ENCODE measurements around the gene PALB2. TPM values are rescaled to one million over a fixed set of nuclear protein-coding genes. Genes with fewer than 3 reads are reported as not detected.

PALB2 gene
- polyA plus RNA-seq, 1 of the 3 experiments (the other 2 are of a cell fraction): 3.3 TPM

DNA sequence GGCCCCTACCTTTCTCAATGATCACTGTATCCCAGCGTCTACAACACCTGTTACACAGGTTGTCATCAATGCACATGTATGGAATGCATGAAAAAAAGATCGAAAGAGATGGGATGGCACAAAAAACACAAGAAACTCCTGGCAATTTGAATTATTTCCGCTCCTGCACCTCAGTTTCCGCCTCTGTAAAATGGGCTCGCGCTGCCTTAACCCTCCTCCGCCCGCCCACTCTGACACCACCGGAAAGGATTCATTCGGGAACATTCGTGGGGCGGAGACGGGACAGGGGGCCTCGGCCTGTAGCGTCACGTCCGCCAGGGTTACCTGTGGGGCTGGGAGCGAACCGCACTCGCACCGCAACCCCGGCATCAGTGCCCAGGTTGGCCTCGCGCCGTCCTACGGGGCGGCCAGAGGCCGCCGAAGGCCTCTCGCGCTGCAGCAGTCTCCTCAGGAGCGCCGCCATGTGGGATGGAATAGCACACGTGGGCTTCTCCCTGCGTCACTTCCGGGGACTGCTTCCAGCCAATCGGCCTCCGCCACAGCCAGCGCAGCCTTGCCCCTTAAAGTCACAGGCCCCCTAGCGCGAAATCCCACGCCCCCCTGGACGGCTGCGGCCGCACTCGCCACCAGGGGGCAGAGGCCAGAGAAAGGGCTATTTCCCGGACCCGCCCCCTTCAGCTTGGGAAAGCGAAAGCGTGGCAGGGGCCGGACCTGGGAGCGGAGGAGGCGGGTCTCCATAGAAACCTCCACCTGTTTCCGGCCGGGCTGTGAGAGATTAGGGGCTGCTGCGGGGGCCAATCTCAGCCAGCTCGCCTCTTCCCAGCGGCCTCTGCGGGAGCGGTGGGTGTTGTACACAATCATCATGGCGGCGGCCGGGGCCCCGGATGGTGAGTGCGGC lies 84.0 kb downstream of the PALB2 start, which contains the start of the genes EARS2 and UBFD1 (continued):
- TF ChIP-seq, protein P1, sequence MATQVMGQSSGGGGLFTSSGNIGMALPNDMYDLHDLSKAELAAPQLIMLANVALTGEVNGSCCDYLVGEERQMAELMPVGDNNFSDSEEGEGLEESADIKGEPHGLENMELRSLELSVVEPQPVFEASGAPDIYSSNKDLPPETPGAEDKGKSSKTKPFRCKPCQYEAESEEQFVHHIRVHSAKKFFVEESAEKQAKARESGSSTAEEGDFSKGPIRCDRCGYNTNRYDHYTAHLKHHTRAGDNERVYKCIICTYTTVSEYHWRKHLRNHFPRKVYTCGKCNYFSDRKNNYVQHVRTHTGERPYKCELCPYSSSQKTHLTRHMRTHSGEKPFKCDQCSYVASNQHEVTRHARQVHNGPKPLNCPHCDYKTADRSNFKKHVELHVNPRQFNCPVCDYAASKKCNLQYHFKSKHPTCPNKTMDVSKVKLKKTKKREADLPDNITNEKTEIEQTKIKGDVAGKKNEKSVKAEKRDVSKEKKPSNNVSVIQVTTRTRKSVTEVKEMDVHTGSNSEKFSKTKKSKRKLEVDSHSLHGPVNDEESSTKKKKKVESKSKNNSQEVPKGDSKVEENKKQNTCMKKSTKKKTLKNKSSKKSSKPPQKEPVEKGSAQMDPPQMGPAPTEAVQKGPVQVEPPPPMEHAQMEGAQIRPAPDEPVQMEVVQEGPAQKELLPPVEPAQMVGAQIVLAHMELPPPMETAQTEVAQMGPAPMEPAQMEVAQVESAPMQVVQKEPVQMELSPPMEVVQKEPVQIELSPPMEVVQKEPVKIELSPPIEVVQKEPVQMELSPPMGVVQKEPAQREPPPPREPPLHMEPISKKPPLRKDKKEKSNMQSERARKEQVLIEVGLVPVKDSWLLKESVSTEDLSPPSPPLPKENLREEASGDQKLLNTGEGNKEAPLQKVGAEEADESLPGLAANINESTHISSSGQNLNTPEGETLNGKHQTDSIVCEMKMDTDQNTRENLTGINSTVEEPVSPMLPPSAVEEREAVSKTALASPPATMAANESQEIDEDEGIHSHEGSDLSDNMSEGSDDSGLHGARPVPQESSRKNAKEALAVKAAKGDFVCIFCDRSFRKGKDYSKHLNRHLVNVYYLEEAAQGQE (IDR thresholded peaks at IDR 0.05; ENCODE audit: low read depth, low read length): peak; percentile 32; the same call in 1 of the 2 replicates
- TF ChIP-seq ELF1 (IDR thresholded peaks at IDR 0.05) (peak; percentile 52; the same call in 1 of the 2 replicates), TAF1 (IDR thresholded peaks at IDR 0.05; ENCODE audit: borderline replicate concordance, low read depth, low read length) (peak; percentile 84; the same call in 1 of the 2 replicates), NFIC (IDR thresholded peaks at IDR 0.05; ENCODE audit: borderline replicate concordance) (no peak; the same call in 1 of the 2 replicates), FOXJ3 (CRISPR knock-in tag; IDR thresholded peaks at IDR 0.05) (no peak), TCF12 (IDR thresholded peaks at IDR 0.05) (no peak), ZBTB33 (IDR thresholded peaks at IDR 0.05; ENCODE audit: borderline replicate concordance, low read depth) (peak; percentile 41; the same call in 1 of the 2 replicates)

- no peak overlapping the region for H3K4me2 ChIP-seq
- CTCF ChIA-PET: interaction anchor here (0.6 to 3.9 kb wide), 3 partner anchors 10 to 1504 kb away, joined by 3 to 21 read pairs (median 4); no protein-coding TSS in a partner anchor
Observed at GRCh38 chr16:23554536-23554935, 86.6 kb downstream of the PALB2 start.

More at GRCh38 chr16:23554536-23554935, 86.6 kb downstream of the PALB2 start:
- Histone ChIP-seq H3K27ac (ENCODE audit: low read depth in 2 of 2, low read length in 1 of 2) (no peak overlapping the region), H3K4me3 (ENCODE audit: low read depth in 2 of 2, low read length in 1 of 2) (no peak overlapping the region), H2AFZ (ENCODE audit: low read depth) (no peak overlapping the region), H3K27me3 (ENCODE audit: insufficient read depth) (no peaks in the 10 kb centered on the region), H3F3A (replicated peaks; ENCODE audit: insufficient read depth) (peaks cover 7% of the 10 kb centered on the region), H3K4me1 (ENCODE audit: control insufficient read depth in 1 of 2, insufficient read depth in 2 of 2, low read depth in 1 of 2, low read length in 1 of 2) (peaks cover 11 to 14% of the 10 kb centered on the region in 2 experiments), H3K9me3 (no peaks in the 10 kb centered on the region), H4K20me1 (ENCODE audit: insufficient read depth) (no peaks in the 10 kb centered on the region), H3K9me2 (no peaks in the 10 kb centered on the region), H3K36me3 (replicated peaks in 1 of 2; ENCODE audit: control insufficient read depth in 1 of 2, insufficient read depth in 2 of 2, low read length in 1 of 2) (peaks cover 23 to 26% of the 10 kb centered on the region in 2 experiments), H3K9ac (no peak overlapping the region), H3K79me2 (ENCODE audit: insufficient read depth) (peaks cover 44% of the 10 kb centered on the region)
- DNase-seq: no peak
- TF ChIP-seq TAF1 (IDR thresholded peaks at IDR 0.05; ENCODE audit: borderline replicate concordance, low read depth, low read length): no peak
- no peak for TF ChIP-seq MXI1 (IDR thresholded peaks at IDR 0.05; ENCODE audit: low read depth, low read length)
- POLR2A ChIA-PET: no interaction called here
- 77% methylated on average over 3 of the region's 3 CpGs for WGBS (ENCODE audit: low lambda C conversion rate)

Other genes starting within 250 kb of the PALB2 start
- 33.0 and 34.7 TPM in 2 replicates for gene COG7, start 188.1 kb downstream of the PALB2 start, polyA plus RNA-seq (2012; rRNA removed)
- gene GGA2, start 130.8 kb downstream of the PALB2 start, polyA plus RNA-seq (2012; rRNA removed): 23.4 and 29.2 TPM in 2 replicates
- 23.2 and 37.4 TPM in 2 replicates for gene EARS2, start 84.0 kb downstream of the PALB2 start, polyA plus RNA-seq (2012; rRNA removed)
- 66.1 and 68.9 TPM in 2 replicates for gene UBFD1, start 83.6 kb downstream of the PALB2 start, polyA plus RNA-seq (2012; rRNA removed)
- gene NDUFAB1, start 45.0 kb downstream of the PALB2 start, polyA plus RNA-seq (2012; rRNA removed): 187 and 191 TPM in 2 replicates
- 45.6 and 59.8 TPM in 2 replicates for gene DCTN5, start 156 bp upstream of the PALB2 start, polyA plus RNA-seq (2012; rRNA removed)
- gene PLK1, start 37.6 kb upstream of the PALB2 start, polyA plus RNA-seq (2012; rRNA removed): 31.4 and 68.7 TPM in 2 replicates
- 0.03 TPM in 1 of 2 replicates, not detected in the other for gene ERN2, start 71.9 kb upstream of the PALB2 start, polyA plus RNA-seq (2012; rRNA removed)
- not detected in 2 replicates for gene CHP2, start 113.7 kb upstream of the PALB2 start, polyA plus RNA-seq (2012; rRNA removed)
- 0.12 and 0.23 TPM in 2 replicates for gene PRKCB, start 194.7 kb upstream of the PALB2 start, polyA plus RNA-seq (2012; rRNA removed)

All from SK-N-SH (cell line).